GM18507 (cell line): ENCODE results near the gene AFF3.

Experiments
- DNase-seq: peaks from one replicate; pipeline ENCODE4 v3.0.0; 2011; ENCODE audit warnings: low read depth; ENCODE audit not compliant: insufficient read length; ENCODE audit errors: extremely low spot score
- FAIRE-seq: peaks from 2 replicates; lab custom pipeline; 2011; peaks lifted over from hg19 to GRCh38; lab: Jason Lieb, UNC

The AFF3 gene

DNA sequence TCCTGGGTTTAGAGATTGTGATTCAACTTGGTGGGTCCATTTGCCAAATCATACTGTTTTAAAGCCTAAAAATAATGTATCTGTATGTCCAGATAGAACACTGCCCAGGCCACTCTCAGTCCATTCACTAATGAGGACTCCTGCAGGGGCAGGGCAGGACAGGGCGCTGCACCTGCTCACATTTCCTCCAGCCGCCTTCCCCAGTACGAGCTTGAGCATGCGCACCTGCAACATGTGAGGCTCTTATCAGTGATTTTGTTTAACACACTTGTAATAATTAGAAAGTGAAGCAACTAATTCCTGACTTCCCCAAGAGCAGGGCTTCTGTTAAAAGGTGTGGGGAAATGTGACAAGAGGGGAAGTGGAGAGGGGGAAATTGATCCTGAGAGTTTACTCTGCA is 89.7 kb downstream of the AFF3 start:
- FAIRE-seq (no peak), DNase-seq (no peak)

DNA sequence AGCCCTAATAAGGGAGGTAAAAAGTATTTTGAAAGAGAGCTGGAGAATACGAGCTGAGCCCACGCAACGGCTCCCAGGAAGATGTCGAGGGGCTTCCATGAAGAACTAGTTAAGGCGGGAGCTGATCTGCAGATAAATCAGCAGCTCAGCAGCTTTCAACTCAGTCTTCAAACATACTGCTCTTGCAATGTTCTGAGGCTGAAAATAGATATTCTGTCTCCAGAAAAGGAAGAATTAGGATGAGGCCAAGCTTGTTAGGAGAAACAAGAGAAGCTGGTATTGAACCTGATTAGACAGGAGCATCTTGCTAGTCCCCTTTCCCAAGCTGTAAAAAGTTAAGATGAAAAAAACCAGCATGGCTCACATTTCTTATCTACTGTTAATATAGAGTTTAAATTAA is 91.1 kb downstream of the AFF3 start:
- DNase-seq (no peak), FAIRE-seq (no peak)

DNA sequence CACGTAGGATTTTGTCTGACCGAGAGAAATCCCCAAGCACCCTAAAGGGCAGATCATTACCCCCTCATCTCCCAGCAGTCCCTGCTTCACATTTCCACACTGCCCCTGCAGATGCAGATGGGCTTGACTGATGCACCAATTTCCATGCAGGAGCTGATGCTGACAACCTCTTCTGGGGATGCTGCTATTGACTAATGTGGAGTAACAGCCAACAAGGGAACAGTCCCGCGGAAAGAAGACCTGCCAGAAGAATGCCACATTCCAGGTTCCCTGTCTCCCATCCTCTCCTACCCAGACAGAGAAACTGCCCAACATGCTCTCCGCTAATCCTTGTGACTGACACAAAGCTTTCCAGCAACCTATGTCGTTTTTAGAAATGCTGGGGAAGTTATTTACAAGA is 91.7 kb downstream of the AFF3 start:
- DNase-seq (no peak), FAIRE-seq (no peak)

DNA sequence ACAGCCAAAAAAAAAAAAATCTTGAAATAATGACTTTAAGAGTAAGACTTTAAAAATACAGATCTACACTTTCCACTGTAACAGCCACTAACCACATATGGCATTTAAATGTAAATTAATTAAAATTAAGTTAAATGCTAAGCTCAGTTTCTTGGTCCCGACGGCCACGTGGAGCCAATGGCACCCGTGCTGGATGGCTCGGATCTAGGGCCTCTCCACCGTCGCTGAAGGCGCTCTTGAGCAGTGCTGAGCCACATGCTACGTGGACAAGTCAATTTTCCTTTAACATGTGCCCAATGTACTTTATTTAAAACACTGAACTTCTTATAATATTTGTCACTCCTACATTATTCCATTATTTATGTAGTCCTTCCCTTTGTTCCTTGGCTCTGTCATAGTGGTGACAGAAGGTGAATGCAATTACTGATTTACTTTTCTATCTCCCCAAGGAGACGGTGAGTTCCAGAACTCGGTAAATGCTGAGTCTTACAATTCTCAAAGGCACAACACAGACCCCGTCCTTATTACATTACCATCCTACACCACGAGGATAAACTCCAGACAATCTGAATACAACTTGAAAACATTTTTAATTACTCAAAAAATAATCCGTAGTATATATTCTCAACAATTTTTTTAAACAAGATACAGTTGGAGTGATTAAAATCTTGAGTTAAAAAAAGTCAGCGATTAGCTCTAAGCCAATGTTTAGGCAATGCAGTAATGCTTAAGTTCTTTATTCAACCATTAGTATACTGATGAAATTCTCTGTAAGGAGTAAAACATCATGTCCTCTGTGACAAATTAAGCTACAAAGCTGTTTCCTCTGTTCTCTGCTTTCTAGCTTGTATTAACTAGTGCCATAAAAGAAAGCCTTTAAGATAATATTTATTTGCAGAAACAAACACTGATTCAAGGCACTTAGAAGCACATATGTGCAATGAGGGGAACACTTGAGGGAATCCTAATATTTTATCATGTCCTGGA is 95.1 kb downstream of the AFF3 start:
- FAIRE-seq (no peak), DNase-seq (no peak)

DNA sequence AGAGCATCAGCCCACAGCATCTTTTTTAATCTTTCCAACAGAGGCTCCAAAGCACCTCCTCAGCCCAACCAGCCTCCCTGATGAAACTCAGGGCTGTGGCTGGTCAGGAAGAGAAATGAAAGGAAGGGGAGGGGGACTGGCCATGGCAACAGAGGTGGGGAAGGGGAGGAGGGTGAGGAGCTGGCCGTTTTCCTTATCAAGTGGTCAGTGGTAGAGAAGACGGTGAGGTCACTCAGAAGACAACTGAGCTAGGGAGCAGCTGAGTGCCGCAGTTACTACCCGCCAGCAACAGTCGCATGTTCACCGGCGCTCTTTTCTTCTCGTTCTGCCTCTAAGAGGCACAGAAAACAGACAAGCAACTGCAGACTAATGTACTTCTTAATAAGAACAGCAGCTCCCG is 97.4 kb downstream of the AFF3 start:
- FAIRE-seq (no peak), DNase-seq (no peak)

DNA sequence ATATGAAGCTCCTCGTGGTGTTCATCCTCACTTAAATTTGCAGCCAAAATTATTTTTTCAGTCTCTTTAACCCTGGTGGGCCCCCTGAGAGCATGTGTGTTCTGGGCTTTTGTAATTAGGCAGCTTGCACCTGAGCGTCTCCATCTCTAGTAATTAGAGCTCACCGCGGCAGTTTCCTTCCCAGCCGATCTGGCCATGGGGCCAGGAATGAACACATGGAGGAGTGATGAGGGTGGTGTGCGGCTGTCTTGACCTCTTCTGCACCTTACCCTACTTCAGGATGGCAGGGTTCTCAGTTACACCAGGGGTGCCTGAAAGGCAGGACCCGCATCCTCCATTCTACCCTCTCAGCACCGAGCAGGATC is 98.5 kb downstream of the AFF3 start:
- no peak for FAIRE-seq
- DNase-seq: no peak

DNA sequence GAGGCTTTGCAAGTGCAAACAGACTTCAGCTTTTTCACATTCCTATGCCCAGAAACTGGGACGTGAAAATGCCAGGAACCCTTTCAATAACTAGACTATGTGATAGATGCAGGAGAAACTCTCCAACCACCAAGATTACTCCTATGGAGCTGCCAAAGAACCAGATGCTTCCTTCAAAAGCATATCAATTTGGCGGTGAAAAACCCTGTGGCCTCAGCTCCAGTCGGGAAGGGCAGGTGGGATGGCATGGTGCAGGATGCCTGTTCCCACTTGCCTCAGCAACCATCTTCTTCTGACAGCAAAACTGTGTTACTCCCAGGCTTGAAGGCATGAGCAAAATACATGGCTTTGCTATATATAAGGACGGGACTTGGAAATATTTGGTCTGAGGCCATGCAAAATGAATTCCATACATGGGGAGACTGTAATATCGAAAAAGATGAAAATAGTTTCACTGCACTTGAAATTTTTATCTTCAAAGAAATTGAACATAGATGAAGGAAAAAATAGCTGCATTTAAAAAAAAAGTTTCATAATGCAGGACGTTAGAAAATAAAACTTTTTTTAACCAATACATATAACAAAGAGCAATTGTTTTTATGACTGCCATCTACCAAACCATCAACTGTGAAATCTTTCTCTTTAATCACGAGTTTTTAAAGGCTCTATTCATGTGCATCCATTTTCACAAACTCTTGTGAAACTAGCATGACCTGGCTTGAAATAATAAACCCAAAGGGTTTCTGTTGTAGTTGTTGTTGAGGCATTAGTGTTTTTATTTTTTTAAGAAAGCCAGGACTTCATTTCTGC is 99.1 kb downstream of the AFF3 start:
- DNase-seq (no peak), FAIRE-seq (no peak)

DNA sequence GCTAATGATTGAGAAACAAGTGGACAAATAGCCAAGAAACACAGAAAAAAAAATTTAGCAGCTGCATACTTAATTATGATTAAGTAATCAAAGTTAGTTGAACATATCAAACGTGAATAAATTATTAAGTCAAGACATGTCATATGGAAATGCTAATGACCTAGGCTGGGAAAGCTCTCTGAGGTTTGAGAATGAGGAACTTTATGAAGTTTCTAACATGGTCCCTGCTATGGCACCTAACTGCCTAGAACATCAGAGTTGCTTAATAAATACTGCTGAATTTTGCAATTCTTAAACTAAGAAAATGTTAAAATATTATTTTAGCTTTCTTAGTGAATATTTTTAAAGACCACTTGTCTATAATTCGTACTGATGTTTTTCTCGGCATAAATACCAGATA is 99.8 kb downstream of the AFF3 start:
- DNase-seq (no peak), FAIRE-seq (no peak)

DNA sequence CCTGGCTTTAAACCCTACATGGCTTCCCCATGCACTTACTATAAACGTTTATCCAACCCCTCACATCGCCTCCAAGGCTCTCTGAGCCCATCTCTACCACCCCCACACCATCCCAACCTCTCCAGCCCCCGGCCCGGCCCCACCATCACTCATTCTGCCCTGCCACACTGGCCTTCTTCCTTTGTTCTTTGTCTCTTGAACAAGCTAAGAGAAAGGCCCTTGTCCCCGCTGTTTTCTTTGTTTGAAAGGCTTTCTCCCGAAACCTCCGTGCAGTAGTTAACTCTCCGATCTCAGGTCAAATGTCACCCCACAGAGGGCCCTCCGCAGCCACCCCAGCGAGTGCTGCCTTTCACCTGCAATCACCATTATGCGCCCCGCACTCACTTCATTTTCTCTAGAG is 100.4 kb downstream of the AFF3 start:
- no peak for FAIRE-seq

DNA sequence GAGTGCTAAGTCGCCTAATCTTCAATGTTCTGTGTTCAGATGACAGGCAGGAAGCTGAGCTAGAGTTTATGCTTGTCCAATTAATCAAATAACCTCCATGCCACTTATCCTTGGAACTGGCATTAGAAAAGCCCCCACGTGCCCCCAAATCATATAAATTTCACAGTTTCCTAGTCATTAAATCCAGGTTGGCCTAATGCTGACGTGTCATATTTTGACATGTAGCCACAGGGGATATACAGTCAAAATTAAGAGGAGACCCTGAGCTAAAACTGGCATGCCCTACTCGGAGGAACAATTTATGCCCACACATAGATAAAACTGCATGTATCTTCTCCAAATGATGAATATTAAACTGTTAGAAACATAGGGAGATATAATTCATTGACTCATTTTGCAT is 101.0 kb downstream of the AFF3 start:
- FAIRE-seq: no peak
- no peak for DNase-seq

More for the DNA sequence above, 100.4 kb downstream of the AFF3 start:
- DNase-seq: no peak

DNA sequence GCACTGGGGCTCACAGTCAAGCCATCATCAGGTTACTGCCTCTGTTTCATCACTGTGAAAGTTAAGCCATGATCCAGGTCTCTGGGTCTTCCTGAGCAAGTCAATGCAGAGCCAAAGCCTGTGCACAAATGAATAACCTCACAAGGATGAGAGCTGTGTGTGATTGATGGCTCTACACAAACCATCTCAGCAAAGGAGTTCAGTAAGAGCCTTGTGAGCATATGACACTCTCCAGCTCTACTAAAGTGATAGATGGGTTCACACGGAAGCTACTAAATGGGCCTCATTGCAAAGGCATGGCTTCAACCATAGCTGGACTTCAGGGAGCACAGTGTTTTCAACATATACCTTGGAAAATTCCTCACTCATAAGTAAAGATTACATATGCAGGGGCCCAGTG is 101.5 kb downstream of the AFF3 start:
- DNase-seq (no peak), FAIRE-seq (no peak)

DNA sequence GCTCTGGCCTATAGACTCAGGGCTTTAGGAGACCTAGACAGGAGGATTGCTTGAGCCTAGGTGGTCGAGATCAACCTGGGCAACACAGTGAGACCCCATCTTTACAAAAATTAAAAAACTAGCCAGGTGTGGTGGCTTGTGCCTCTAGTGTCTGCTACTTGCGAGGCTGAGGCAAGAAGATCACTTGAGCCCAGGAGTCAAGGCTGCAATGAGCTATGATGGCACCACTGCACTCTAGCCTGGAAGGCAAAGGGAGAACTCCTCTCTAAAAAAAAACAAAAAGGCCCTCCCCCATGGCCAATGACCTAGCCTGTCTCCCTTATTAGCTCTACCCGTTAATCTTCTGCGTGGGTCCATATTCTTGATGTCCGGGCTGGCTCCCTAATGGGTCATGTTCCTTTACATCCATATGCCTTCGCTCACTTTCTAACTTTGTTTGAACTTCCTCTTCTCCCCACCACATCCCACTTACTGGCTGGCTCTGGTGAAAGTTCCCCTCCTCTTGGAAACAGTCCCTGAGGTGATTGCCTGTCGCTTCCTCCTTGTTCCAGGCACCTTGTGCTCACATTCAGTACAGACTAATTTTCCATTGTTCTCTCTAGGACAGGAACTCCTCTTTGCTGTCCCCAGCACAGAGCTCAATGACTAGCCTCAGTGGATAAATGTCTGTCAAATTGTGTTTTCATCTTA is 103.0 kb downstream of the AFF3 start:
- no peak for FAIRE-seq
- no peak for DNase-seq

DNA sequence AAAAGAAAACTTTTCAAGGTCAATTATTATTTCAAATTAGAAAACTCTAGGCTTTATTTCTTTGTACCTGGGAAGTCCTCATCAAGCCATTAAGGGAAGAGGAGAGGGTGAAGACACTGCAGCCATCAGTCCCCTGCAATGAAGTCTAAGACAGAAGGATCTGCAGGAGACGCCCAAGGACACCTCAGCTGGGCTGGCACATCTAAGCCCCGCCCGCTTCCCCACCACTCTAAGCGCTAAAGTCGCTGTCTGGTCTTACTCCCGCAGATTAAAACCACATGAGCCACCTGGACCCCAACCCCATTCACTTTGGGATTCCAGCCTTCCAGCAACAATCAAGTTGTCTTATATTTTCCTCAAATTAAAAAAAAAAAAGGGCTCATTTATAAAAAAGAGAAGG is 104.4 kb downstream of the AFF3 start:
- FAIRE-seq (no peak), DNase-seq (no peak)

DNA sequence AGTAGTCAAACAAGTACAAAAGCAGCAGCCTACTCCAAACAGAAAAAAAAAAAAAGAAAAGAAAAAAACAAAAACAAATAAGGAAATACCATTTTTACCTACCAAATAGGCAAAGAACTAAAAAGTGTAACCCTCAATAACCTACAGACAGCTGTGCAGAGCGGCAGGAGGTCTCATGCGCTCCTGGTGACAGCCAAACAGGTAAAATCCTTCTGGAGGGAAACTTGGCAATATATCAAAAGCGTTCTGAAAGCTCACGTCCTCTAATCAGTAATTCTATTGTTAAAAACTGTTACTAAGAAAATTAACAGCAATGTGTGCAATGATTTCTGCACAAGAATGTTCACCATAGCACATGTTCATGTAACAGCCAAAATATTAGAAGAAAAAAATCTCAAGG is 105.6 kb downstream of the AFF3 start:
- no peak for FAIRE-seq
- DNase-seq: no peak

DNA sequence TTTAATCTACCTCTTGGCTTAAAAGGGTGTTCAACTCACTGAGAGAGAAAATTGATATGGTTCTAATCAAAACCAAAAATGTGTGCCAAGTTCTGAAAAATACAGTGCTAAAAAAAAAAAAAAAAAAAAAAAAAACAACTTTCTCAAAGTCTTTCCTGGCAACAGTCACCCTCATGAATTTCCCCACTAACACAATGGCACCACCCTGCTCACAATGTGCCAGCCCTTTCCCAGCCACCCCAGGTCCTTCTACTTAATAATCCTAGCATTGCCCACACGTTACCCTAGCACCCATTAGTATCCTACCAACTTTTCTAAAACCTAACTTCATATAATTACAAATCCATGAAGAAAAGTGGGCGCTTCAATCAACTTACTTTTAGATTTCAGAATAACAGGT is 106.4 kb downstream of the AFF3 start:
- FAIRE-seq (no peak), DNase-seq (no peak)

DNA sequence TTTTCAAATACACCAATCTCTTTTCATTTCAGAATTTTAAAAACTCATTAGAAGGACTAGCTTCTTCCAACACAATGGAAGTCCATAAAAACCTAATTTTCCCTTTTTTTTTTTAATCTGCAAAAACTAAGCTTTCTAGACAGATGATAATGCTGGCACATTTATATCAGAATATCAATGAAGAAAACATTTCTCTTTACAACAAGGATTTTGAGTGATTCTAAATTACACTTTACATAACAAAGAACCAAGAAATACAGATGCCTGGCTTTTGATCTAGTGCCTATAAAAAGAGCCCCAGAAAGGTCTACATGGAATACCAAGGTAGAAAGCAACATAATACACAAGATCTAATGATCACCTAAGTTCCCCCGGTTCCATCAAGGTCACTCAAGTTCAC is 108.0 kb downstream of the AFF3 start:
- DNase-seq (no peak), FAIRE-seq (no peak)

DNA sequence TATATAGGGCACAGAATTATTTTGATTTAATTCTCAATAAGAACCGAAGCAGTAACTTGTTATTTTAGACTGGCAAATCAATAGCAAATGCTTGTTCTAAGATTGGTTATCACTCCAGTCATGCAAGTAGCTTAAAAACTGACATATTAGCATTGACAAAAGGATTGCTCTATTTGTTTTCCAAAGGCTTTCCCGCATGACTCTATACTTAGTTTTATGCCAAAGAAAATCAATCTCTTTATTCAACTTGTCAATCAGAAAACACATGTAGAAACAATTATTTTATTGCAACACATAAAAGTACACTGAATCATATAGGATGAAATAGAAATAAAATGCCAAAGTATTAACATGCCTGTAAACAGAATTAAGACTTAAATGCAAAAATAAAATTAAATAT is 108.4 kb downstream of the AFF3 start:
- FAIRE-seq (no peak), DNase-seq (no peak)

DNA sequence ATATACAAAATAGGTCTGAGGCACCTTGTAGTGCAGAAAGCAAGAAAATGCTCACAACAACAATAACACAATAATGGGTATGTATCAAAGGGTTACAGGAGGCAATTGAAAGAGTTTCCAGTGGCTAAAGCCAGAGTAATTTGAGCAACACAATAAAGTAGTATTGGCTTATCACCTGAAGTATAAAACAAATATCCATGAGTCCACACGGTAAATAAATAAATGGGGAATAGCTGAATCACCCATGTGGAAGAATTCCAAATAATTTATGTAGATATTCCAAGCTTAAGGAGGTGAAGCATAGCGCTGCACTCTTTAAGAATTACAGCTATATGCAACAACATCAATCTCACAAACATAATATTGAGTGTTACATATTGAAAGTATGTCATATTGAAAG is 110.8 kb downstream of the AFF3 start:
- DNase-seq (no peak), FAIRE-seq (no peak)

DNA sequence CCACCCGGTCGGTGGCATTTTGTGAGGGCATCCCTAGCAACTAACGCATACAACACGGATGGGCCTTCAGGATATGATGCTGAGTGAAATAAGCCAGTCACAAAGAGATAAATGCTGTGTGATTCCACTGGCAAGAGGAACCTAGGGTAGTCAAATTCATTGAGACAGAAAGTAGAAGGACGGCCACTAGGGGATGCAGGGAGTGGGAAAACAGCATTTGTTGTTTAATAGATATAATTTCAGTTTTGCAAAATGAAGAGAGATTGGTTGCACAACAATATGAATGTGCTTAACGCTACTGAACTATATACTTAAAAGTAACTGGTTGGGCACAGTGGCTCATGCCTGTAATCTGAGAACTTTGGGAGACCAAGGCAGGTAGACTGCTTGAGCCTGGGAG is 112.9 kb downstream of the AFF3 start:
- DNase-seq (no peak), FAIRE-seq (no peak)

DNA sequence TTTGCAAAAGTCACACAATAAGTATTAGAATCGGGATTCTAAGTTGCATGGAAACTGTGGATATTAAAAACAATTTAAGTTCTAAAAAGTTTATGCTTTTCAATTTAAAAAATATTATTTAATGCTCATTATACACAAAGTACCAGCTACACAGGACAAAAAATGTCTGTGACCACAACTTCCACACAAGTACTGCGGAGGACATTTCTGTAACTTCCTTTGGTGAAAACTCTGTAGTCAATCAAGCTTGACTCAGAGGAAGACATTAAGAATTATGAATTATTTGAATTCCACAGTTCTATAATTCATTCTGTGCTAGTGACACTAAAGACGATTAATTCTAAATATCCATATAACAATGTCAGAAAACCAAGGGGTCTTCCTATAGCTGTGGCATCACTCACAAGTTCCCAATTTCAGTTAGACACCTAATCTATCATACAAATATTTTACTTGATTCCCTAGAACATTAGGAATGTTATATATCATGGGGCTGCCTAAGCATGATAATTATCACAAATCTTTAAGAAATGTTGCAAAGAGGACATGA is 120.5 kb downstream of the AFF3 start:
- no peak for DNase-seq

More for the DNA sequence above, 120.5 kb downstream of the AFF3 start:
- FAIRE-seq: no peak
